Osteoblast (primary cell): ENCODE data around the gene DDIT3. TPM values are rescaled to one million over a fixed set of nuclear protein-coding genes. Genes with fewer than 3 reads are reported as not detected.
"Not testable (repeated sequence)": the region's sequence is repeated elsewhere in the genome, so short reads cannot be mapped to it uniquely, and the experiment has no call there.

Source experiments
- DNase-seq: peaks from one replicate; pipeline ENCODE4 v3.0.0; 2011; ENCODE audit warnings: low spot score, mixed read lengths; ENCODE audit not compliant: insufficient read length; ENCODE audit errors: missing footprints
- H2AFZ ChIP-seq: 2 replicates; pipeline ENCODE4 v1.6.0; 2011; ENCODE audit warnings: mild to moderate bottlenecking, low read length
- H3K27ac ChIP-seq: 2 replicates; pipeline ENCODE4 v1.5.1; 2011; ENCODE audit warnings: mild to moderate bottlenecking, low read depth, low read length, moderate library complexity
- H3K27me3 ChIP-seq: 2 replicates; pipeline ENCODE4 v1.6.0; 2012; ENCODE audit warnings: mild to moderate bottlenecking, control low read depth, inconsistent platforms, low read length, moderate library complexity; ENCODE audit not compliant: insufficient read depth
- H3K36me3 ChIP-seq: 2 replicates; pipeline ENCODE4 v1.5.1; 2011; ENCODE audit warnings: mild to moderate bottlenecking, low read length, control low read depth, moderate library complexity; ENCODE audit not compliant: insufficient read depth
- H3K4me1 ChIP-seq: 2 replicates; pipeline ENCODE4 v1.5.1; 2011; ENCODE audit warnings: mild to moderate bottlenecking, low read length, control low read depth, moderate library complexity; ENCODE audit not compliant: insufficient read depth
- H3K4me2 ChIP-seq: 2 replicates; pipeline ENCODE4 v1.6.0; 2011; ENCODE audit warnings: mild to moderate bottlenecking, low read length; ENCODE audit not compliant: insufficient read depth
- H3K4me3 ChIP-seq: fragments of 200-600 bp; sonication (generic); 3 replicates; pipeline ENCODE4 v1.5.1; 2012; ENCODE audit warnings: mild to moderate bottlenecking, low read length, inconsistent platforms; ENCODE audit not compliant: insufficient read depth
- H3K79me2 ChIP-seq: 2 replicates; pipeline ENCODE4 v1.6.0; 2012; ENCODE audit warnings: mild to moderate bottlenecking, low read length, control low read depth, inconsistent platforms; ENCODE audit not compliant: insufficient read depth
- H3K9me3 ChIP-seq: 2 replicates; pipeline ENCODE4 v1.5.1; 2011; ENCODE audit warnings: low read depth, low read length, control low read depth
- H4K20me1 ChIP-seq: 2 replicates; pipeline ENCODE4 v1.6.0; 2012; ENCODE audit warnings: mild to moderate bottlenecking, low read length, control low read depth; ENCODE audit not compliant: insufficient read depth
- CTCF ChIP-seq: IDR thresholded peaks from 2 replicates; pipeline ENCODE4 v1.5.1; 2011; ENCODE audit warnings: mild to moderate bottlenecking, low read depth, low read length, moderate library complexity; ENCODE audit errors: extremely low read depth
- total RNA-seq: library from RNA; depleted of rRNA; stranded (reverse); fragments of >200 nt; gene quantifications from 2 replicates; pipeline ENCODE4 v1.2.3, GENCODE V29; 2012

The DDIT3 gene
- total RNA-seq, 1 donor = 136 TPM

- Histone ChIP-seq H3K27ac (no peak overlapping the region), H3K4me1 (no peaks in the 10 kb centered on the region), H3K27me3 (no peaks in the 10 kb centered on the region), H3K4me2 (no peak overlapping the region), H3K79me2 (peaks cover 1% of the 10 kb centered on the region), H2AFZ (no peak overlapping the region), H3K36me3 (peaks cover 67% of the 10 kb centered on the region), H3K4me3 (no peak overlapping the region), H3K9me3 (no peaks in the 10 kb centered on the region), H4K20me1 (peaks cover 4% of the 10 kb centered on the region)
- TF ChIP-seq CTCF = no peak
- DNase-seq = no peak
These were observed 9.2 kb downstream of the DDIT3 start for GRCh38 chr12:57511161-57511560.

GRCh38 chr12:57507796-57508195, 12.5 kb downstream of the DDIT3 start:
- not testable (repeated sequence) for H4K20me1 ChIP-seq, H3K4me1 ChIP-seq, H3K4me2 ChIP-seq, H3K27me3 ChIP-seq, H3K9me3 ChIP-seq, H3K4me3 ChIP-seq, H2AFZ ChIP-seq, DNase-seq, H3K27ac ChIP-seq, H3K79me2 ChIP-seq
- peaks cover 56% of the 10 kb centered on the region for H3K36me3 ChIP-seq

DNA sequence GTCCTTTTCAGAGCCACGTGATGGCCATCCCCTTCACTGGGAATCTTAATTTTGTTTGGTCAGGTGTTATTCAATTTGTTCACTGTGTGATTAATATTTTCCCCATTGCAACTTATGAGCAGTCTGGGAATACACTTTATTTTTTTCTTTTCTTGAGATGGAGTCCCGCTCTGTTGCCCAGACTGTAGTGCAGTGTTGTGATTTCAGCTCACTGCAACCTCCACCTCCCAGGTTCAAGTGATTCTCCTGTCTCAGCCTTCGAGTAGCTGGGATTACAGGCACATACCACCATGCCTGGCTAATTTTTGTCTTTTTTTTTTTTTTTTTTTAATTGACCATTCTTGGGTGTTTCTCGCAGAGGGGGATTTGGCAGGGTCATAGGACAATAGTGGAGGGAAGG, 13.8 kb downstream of the DDIT3 start:
- not testable (repeated sequence) for H2AFZ ChIP-seq, H3K4me1 ChIP-seq, H3K27ac ChIP-seq, H3K4me3 ChIP-seq, H3K4me2 ChIP-seq, DNase-seq, H3K9me3 ChIP-seq, H3K79me2 ChIP-seq, H4K20me1 ChIP-seq, H3K27me3 ChIP-seq
- H3K36me3 ChIP-seq = peaks cover 52% of the 10 kb centered on the region

DNA sequence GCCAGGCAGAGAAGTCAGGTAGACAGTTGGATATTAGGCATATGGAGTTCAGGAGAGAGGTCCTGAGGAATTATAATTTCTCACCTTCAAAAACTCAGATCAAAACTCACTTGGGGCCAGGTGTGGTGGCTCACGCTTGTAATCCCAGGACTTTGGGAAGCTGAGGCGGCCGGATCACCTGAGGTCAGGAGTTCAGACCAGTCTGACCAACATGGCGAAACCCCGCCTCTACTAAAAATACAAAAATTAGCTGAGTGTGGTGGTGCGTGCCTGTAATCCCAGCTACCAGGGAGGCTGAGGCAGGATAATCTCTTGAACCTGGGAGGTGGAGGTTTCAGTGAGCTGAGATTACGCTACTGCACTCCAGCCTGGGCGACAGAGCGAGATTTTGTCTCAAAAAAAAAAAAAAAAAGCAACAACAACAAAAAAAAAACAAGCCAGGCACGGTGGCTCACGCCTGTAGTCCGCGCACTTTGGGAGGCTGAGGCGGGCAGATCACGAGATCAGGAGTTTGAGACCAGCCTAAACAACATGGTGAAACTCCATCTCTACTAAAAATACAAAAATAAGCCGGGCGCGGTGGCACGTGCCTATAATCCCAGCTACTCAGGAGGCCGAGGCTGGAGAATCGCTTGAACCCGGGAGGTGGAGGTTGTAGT, 17.9 kb downstream of the DDIT3 start:
- not testable (repeated sequence) for H3K79me2 ChIP-seq, H3K4me2 ChIP-seq, H3K27me3 ChIP-seq, H3K27ac ChIP-seq, H4K20me1 ChIP-seq, H3K4me3 ChIP-seq, H2AFZ ChIP-seq, H3K9me3 ChIP-seq, H3K4me1 ChIP-seq, DNase-seq
- H3K36me3 ChIP-seq = peaks cover 59% of the 10 kb centered on the region

DNA sequence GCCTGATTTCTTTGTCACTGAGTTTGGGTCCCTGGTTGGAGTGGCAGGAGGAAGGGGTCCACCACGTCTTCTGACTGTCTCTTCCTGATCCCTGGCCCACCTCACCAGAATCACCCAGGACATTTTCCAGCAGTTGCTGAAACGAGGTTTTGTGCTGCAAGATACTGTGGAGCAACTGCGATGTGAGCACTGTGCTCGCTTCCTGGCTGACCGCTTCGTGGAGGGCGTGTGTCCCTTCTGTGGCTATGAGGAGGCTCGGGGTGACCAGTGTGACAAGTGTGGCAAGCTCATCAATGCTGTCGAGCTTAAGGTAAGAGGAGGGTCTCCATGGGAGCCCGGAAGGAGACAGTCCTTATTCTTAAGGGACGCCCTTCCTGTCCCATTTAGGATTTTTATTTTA, 20.1 kb downstream of the DDIT3 start:
- H3K36me3 ChIP-seq = peaks cover 60% of the 10 kb centered on the region
- H3K4me2 ChIP-seq = no peak overlapping the region
- H3K27ac ChIP-seq = no peak overlapping the region
- DNase-seq = no peak
- H3K9me3 ChIP-seq = no peaks in the 10 kb centered on the region
- no peak for TF ChIP-seq CTCF
- no peaks in the 10 kb centered on the region for H3K27me3 ChIP-seq
- H3K4me3 ChIP-seq = no peak overlapping the region
- no peaks in the 10 kb centered on the region for H3K4me1 ChIP-seq
- H2AFZ ChIP-seq = no peak overlapping the region
- no peaks in the 10 kb centered on the region for H3K79me2 ChIP-seq
- no peaks in the 10 kb centered on the region for H4K20me1 ChIP-seq
